AG04450 (cell line): ENCODE data around the gene MARCHF3. TPM values are rescaled to one million over a fixed set of nuclear protein-coding genes. Genes with fewer than 3 reads are reported as not detected.

ENCODE experiments used
- CTCF ChIA-PET: fragments of 300-600, 350-600 bp; formaldehyde crosslinking; extraction: SDS; loops from one replicate; lab custom pipeline; 2022; ENCODE audit warnings: antibody characterized with exemption, inconsistent platforms; lab: Charles Lee
- POLR2A ChIA-PET: fragments of 350-600 bp; formaldehyde crosslinking; extraction: SDS; loops from one replicate; lab custom pipeline; 2021; ENCODE audit warnings: antibody characterized with exemption, inconsistent platforms; lab: Yijun Ruan, JAX
- DNase-seq: peaks from one replicate; pipeline ENCODE4 v3.0.0-alpha.2; 2011; ENCODE audit warnings: low read depth, low spot score
- H3K27ac ChIP-seq: one replicate; pipeline ENCODE4 v1.5.1; 2012; ENCODE audit warnings: low read depth, low read length, control low read depth
- H3K27me3 ChIP-seq: one replicate; pipeline ENCODE4 v1.6.0; 2012; ENCODE audit warnings: low read length; ENCODE audit not compliant: control insufficient read depth, insufficient read depth
- H3K4me3 ChIP-seq: 2 replicates; pipeline ENCODE4 v1.5.1; 2011; ENCODE audit warnings: mild to moderate bottlenecking, low read depth, low read length, control low read depth
- H3K9me3 ChIP-seq: 2 replicates; pipeline ENCODE4 v1.5.1; 2012; ENCODE audit warnings: low read length; ENCODE audit not compliant: control insufficient read depth, insufficient read depth
- polyA plus RNA-seq: library from polyadenylated mRNA; depleted of rRNA; stranded (reverse); fragments of >200 nt; gene quantifications from 2 replicates; pipeline ENCODE4 v1.2.3, GENCODE V29; 2011; rRNA removed
- TF ChIP-seq, protein P1 (sequence below): IDR thresholded peaks from 2 replicates; pipeline ENCODE4 v1.5.1; 2011; ENCODE audit warnings: low read depth, low read length, control low read depth, inconsistent platforms

The MARCHF3 gene
- polyA plus RNA-seq, 1 experiment: 6.7 TPM

DNA sequence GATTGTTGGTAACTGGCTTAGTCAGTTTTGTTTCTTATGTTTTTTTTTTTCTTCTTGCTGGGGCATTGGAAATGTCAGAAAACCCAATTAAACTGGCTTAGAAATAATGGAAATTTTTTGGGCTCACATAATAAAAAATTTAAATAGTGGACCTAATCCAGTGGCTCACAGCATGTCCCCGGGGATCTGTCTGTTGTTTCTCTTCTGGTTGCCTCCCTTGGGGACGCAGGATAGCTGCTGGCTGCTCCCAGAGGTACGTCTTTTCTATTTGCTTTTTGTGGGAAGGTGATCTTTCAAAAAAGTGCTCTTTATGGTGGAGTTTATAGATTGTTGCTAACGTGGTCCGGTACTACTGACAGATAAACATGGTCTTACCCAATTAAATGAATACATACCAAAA, 201.3 kb downstream of the MARCHF3 start:
- CTCF ChIA-PET: interaction anchor here (0.5 to 0.6 kb wide), 2 partner anchors 18 to 20 kb away, joined by 3 to 6 read pairs; no protein-coding TSS in a partner anchor
- H3K27me3 ChIP-seq: no peaks in the 10 kb centered on the region
- POLR2A ChIA-PET: no interaction called here
- no peak overlapping the region for H3K4me3 ChIP-seq
- TF ChIP-seq, protein P1, sequence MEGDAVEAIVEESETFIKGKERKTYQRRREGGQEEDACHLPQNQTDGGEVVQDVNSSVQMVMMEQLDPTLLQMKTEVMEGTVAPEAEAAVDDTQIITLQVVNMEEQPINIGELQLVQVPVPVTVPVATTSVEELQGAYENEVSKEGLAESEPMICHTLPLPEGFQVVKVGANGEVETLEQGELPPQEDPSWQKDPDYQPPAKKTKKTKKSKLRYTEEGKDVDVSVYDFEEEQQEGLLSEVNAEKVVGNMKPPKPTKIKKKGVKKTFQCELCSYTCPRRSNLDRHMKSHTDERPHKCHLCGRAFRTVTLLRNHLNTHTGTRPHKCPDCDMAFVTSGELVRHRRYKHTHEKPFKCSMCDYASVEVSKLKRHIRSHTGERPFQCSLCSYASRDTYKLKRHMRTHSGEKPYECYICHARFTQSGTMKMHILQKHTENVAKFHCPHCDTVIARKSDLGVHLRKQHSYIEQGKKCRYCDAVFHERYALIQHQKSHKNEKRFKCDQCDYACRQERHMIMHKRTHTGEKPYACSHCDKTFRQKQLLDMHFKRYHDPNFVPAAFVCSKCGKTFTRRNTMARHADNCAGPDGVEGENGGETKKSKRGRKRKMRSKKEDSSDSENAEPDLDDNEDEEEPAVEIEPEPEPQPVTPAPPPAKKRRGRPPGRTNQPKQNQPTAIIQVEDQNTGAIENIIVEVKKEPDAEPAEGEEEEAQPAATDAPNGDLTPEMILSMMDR: no peak
- DNase-seq: no peak
- no peaks in the 10 kb centered on the region for H3K9me3 ChIP-seq
- H3K27ac ChIP-seq: no peak overlapping the region

- Histone ChIP-seq H3K27ac (no peak overlapping the region), H3K4me3 (no peak overlapping the region), H3K9me3 (no peaks in the 10 kb centered on the region), H3K27me3 (no peaks in the 10 kb centered on the region)
- no peak for DNase-seq
- ChIA-PET CTCF (interaction anchor here (1.1 to 1.6 kb wide), 2 partner anchors 18 to 47 kb away, joined by 3 to 5 read pairs; no protein-coding TSS in a partner anchor), POLR2A (no interaction called here)
- TF ChIP-seq, protein P1: no peak
These were observed 203.6 kb downstream of the MARCHF3 start for GRCh38 chr5:126826619-126827215.

- no peaks in the 10 kb centered on the region for H3K9me3 ChIP-seq
- no peak overlapping the region for H3K4me3 ChIP-seq
- DNase-seq: no peak
- TF ChIP-seq, protein P1: no peak
- no peak overlapping the region for H3K27ac ChIP-seq
- POLR2A ChIA-PET: no interaction called here
- CTCF ChIA-PET: interaction anchor here (0.9 kb wide), 1 partner anchor 144 kb away, joined by 3 read pairs; no protein-coding TSS in a partner anchor
- no peaks in the 10 kb centered on the region for H3K27me3 ChIP-seq
These were observed 211.1 kb downstream of the MARCHF3 start for GRCh38 chr5:126819253-126819652.

DNA sequence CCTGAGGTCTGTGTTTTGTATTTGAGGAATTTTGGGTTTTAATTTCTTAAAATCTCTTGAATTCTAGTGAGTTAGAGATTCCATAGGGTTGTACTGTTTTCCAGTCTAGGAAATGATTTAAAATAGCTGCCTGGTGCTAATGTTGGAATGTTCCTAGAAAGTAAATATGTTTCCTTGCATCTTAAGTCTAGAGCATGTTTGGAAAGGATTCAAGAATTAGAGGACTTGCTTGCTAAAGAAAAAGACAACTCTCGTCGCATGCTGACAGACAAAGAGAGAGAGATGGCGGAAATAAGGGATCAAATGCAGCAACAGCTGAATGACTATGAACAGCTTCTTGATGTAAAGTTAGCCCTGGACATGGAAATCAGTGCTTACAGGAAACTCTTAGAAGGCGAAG, 211.6 kb downstream of the MARCHF3 start:
- ChIA-PET POLR2A (no interaction called here), CTCF (interaction anchor here (0.9 kb wide), 1 partner anchor 143 kb away, joined by 3 read pairs; no protein-coding TSS in a partner anchor)

More for the DNA sequence above, 211.6 kb downstream of the MARCHF3 start:
- TF ChIP-seq, protein P1: no peak
- no peak for DNase-seq
- Histone ChIP-seq H3K4me3 (no peak overlapping the region), H3K27me3 (no peaks in the 10 kb centered on the region), H3K9me3 (no peaks in the 10 kb centered on the region), H3K27ac (no peak overlapping the region)

Other genes starting within 250 kb of the MARCHF3 start
- 2.9 and 3.2 TPM in 2 replicates for gene C5orf63, start 42.9 kb upstream of the MARCHF3 start, polyA plus RNA-seq